GM12878 (cell line): Measurements from ENCODE around the gene EMB. TPM values are rescaled to one million over a fixed set of nuclear protein-coding genes. Genes with fewer than 3 reads are reported as not detected.
"Not testable (repeated sequence)": the region's sequence is repeated elsewhere in the genome, so short reads cannot be mapped to it uniquely, and the experiment has no call there.

Source experiments
- ATAC-seq: fragments of 200-7000 bp; cut with Tn5 transposase; 3 replicates; pipeline ENCODE4 v1.9.1; 2020; ENCODE audit warnings: mild to moderate bottlenecking, moderate library complexity
- BruUV-seq: library from RNA; stranded (reverse); fragments of 400-500 nt; replicated peaks from 2 replicates; lab custom pipeline; 2021; lab: Mats Ljungman, UMichigan
- CTCF ChIA-PET: fragments of 300-600 bp; sonication (Branson Sonifier 250); formaldehyde crosslinking; extraction: SDS; loops from one replicate; lab custom pipeline; 2021; ENCODE audit warnings: inconsistent platforms; lab: Yijun Ruan, JAX
- POLR2A ChIA-PET: fragments of 350-600 bp; formaldehyde crosslinking; extraction: SDS; loops from one replicate; lab custom pipeline; 2021; ENCODE audit warnings: inconsistent platforms; lab: Charles Lee
- RAD21 ChIA-PET: fragments of 300-600 bp; sonication (Branson Sonifier 250); formaldehyde crosslinking; loops from one replicate; lab custom pipeline; 2023; ENCODE audit warnings: antibody characterized with exemption; ENCODE audit not compliant: unreplicated experiment; lab: Charles Lee
- SMC1A ChIA-PET: fragments of 300-600 bp; sonication (Branson Sonifier 250); formaldehyde crosslinking; loops from one replicate; lab custom pipeline; 2023; ENCODE audit not compliant: unreplicated experiment, uncharacterized antibody; lab: Charles Lee
- DNase-seq: peaks from one replicate; pipeline ENCODE4 v3.0.0-alpha.2; 2011; ENCODE audit warnings: low read depth, low spot score
- FAIRE-seq: peaks from 3 replicates; lab custom pipeline; 2011; peaks lifted over from hg19 to GRCh38; lab: Jason Lieb, UNC
- H2AFZ ChIP-seq: 2 replicates; pipeline ENCODE4 v1.6.0; 2011; ENCODE audit warnings: low read depth, low read length, control low read depth; ENCODE audit not compliant: control insufficient read depth
- H3K27ac ChIP-seq: 2 replicates; pipeline ENCODE4 v1.5.1; 2011; ENCODE audit warnings: control low read depth; ENCODE audit not compliant: control insufficient read depth, insufficient read depth
- H3K27me3 ChIP-seq, 2 experiments: replicated peaks in 1 of 2; 2 replicates each; pipeline versions ENCODE4 v1.6.0 to v1.6.1; 2011; ENCODE audit warnings: low read length in 1 of 2; ENCODE audit not compliant: control insufficient read depth in 2 of 2, insufficient read depth in 2 of 2
- H3K36me3 ChIP-seq, 2 experiments: 2 replicates each; pipeline ENCODE4 v1.5.1; 2011; ENCODE audit warnings: low read length in 1 of 2; ENCODE audit not compliant: control insufficient read depth in 2 of 2, insufficient read depth in 2 of 2
- H3K4me1 ChIP-seq: 2 replicates; pipeline ENCODE4 v1.6.1; 2011; ENCODE audit warnings: mild to moderate bottlenecking, low read length, moderate library complexity, mixed read lengths; ENCODE audit not compliant: control insufficient read depth, insufficient read depth
- H3K4me2 ChIP-seq: 2 replicates; pipeline ENCODE4 v1.6.0; 2011; ENCODE audit warnings: control low read depth; ENCODE audit not compliant: control insufficient read depth, insufficient read depth
- H3K4me3 ChIP-seq: fragments of 200-600 bp; sonication (generic); 2 replicates; pipeline ENCODE4 v1.5.1; 2016
- H3K79me2 ChIP-seq: 2 replicates; pipeline ENCODE4 v1.6.0; 2011; ENCODE audit warnings: low read length; ENCODE audit not compliant: control insufficient read depth, insufficient read depth
- H3K9ac ChIP-seq: 2 replicates; pipeline ENCODE4 v1.8.0; 2011; ENCODE audit warnings: low read length, control low read depth, mixed read lengths; ENCODE audit not compliant: control insufficient read depth, insufficient read depth
- H3K9me3 ChIP-seq: replicated peaks from 3 replicates; pipeline ENCODE4 v1.5.1; 2011; ENCODE audit warnings: mild to moderate bottlenecking, low read length; ENCODE audit not compliant: control insufficient read depth, insufficient read depth
- H4K20me1 ChIP-seq: 2 replicates; pipeline ENCODE4 v1.6.0; 2011; ENCODE audit not compliant: control insufficient read depth, insufficient read depth
- CREM ChIP-seq: IDR thresholded peaks from 2 replicates; pipeline ENCODE4 v1.6.1; 2014; ENCODE audit warnings: antibody characterized with exemption, low read depth
- WGBS: methylation state at CpG from one replicate; pipeline ENCODE4 v1.1.6; 2016; ENCODE audit warnings: low lambda C conversion rate; ENCODE audit not compliant: insufficient replicate concordance, insufficient coverage; ENCODE audit errors: missing lambda C conversion rate; 5-methylcytosine and 5-hydroxymethylcytosine counted together
- in situ Hi-C: fragments of 300-500 bp; cut with MboI; formaldehyde crosslinking; loops from 9 replicates; pipeline ENCODE4 v1.14.3; 2018; ENCODE audit warnings: mixed read lengths
- intact Hi-C: fragments of 100-400 bp; cut with micrococcal nuclease; formaldehyde crosslinking; loops from one replicate; pipeline ENCODE4 v1.14.2; 2022; ENCODE audit not compliant: unreplicated experiment
- polyA plus RNA-seq, 11 experiments: library from polyadenylated mRNA; depleted of rRNA in 4 of 11; unstranded in 6 of 11; stranded (reverse) in 5 of 11; fragments of >200 nt; fragmentation: Nextera tagmentation in 4 of 11; fragmentation: Illumina TruSeq in 1 of 11; extraction: Ambion mirVana in 4 of 11; extraction: Trizol in 1 of 11; gene quantifications; 1 replicate in 1 of 11; 2 replicates in 10 of 11; pipeline versions ENCODE4 v1.2.1 to v1.2.3, GENCODE V29; 2011 to 2016; ENCODE audit warnings: inconsistent platforms in 2 of 11, missing spikeins in 2 of 11, low read depth in 1 of 11
- total RNA-seq, 4 experiments: library from RNA; depleted of rRNA in 3 of 4; stranded (reverse); fragments of >200 nt in 3 of 4; fragmentation: Illumina TruSeq in 1 of 4; extraction: Trizol in 1 of 4; gene quantifications; 2 replicates each; pipeline versions ENCODE4 v1.2.1 to v1.2.3, GENCODE V29; 2013 to 2021
- TF ChIP-seq, protein P1 (sequence below): IDR thresholded peaks from 2 replicates; pipeline ENCODE4 v1.6.1; 2012; ENCODE audit warnings: improper control_type of control experiment, low read depth, low read length; ENCODE audit not compliant: insufficient replicate concordance

Gene EMB
- total and polyA plus RNA-seq, 10 of the 15 experiments (the other 5 are each of a cell fraction or from before 2014, with no cell fraction given): 7.0 to 48.9 (median 37.7) TPM

DNA sequence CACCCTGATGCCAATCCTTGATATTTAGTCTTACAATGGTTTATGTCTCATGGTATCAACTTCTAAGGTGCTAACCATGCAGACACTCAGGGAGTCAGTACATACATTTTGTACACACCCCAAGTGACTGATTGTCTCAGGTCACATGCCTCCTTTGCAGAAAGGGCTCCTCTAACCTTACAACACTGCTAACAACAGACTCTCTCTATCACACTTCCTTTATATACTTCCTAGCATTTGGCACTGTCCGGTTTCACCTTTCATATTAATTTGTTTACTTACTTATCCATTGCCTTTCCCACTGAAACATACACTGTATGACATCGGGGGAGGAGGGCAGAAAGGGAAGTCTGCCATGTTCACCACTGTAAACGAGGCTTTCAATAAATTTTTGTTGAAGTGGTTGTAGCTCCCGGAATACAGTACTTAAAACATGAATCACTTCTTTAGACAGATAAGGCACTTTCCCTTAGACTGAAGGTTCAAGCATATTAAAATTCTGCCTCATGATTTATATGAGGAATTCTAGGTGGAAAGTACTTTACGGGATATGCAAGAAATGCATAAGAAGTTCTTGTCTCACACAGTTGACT is 20.6 kb downstream of the EMB start (continued):
- TF ChIP-seq, protein P1, sequence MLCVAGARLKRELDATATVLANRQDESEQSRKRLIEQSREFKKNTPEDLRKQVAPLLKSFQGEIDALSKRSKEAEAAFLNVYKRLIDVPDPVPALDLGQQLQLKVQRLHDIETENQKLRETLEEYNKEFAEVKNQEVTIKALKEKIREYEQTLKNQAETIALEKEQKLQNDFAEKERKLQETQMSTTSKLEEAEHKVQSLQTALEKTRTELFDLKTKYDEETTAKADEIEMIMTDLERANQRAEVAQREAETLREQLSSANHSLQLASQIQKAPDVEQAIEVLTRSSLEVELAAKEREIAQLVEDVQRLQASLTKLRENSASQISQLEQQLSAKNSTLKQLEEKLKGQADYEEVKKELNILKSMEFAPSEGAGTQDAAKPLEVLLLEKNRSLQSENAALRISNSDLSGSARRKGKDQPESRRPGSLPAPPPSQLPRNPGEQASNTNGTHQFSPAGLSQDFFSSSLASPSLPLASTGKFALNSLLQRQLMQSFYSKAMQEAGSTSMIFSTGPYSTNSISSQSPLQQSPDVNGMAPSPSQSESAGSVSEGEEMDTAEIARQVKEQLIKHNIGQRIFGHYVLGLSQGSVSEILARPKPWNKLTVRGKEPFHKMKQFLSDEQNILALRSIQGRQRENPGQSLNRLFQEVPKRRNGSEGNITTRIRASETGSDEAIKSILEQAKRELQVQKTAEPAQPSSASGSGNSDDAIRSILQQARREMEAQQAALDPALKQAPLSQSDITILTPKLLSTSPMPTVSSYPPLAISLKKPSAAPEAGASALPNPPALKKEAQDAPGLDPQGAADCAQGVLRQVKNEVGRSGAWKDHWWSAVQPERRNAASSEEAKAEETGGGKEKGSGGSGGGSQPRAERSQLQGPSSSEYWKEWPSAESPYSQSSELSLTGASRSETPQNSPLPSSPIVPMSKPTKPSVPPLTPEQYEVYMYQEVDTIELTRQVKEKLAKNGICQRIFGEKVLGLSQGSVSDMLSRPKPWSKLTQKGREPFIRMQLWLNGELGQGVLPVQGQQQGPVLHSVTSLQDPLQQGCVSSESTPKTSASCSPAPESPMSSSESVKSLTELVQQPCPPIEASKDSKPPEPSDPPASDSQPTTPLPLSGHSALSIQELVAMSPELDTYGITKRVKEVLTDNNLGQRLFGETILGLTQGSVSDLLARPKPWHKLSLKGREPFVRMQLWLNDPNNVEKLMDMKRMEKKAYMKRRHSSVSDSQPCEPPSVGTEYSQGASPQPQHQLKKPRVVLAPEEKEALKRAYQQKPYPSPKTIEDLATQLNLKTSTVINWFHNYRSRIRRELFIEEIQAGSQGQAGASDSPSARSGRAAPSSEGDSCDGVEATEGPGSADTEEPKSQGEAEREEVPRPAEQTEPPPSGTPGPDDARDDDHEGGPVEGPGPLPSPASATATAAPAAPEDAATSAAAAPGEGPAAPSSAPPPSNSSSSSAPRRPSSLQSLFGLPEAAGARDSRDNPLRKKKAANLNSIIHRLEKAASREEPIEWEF: no peak
- no peak for TF ChIP-seq CREM

DNA sequence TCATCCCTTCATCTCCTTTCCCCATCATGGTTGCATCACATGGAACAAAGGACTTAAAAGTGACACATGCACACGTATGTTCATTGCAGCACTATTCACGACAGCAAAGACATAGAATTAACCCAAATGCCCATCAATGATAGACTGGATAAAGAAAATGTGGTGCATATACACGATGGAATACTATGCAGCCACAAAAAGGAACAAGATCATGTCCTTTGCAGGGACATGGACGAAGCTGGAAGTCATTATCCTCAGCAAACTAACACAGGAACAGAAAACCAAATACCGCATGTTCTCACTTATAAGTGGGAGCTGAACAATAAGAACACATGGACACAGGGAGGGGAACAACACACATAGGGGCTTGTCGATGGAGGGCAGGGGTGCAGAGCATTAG is 21.4 kb downstream of the EMB start:
- H3K9ac ChIP-seq, FAIRE-seq, ATAC-seq, DNase-seq, H3K79me2 ChIP-seq, H3K4me3 ChIP-seq, H3K9me3 ChIP-seq, intact Hi-C loops, POLR2A ChIA-PET, H3K4me2 ChIP-seq, H2AFZ ChIP-seq, H3K27ac ChIP-seq, CTCF ChIA-PET, in situ Hi-C loops, RAD21 ChIA-PET, H4K20me1 ChIP-seq, H3K36me3 ChIP-seq, BruUV-seq, SMC1A ChIA-PET, H3K4me1 ChIP-seq, H3K27me3 ChIP-seq: not testable (repeated sequence)
- 77% methylated on average over 6 of the region's 6 CpGs for WGBS

DNA sequence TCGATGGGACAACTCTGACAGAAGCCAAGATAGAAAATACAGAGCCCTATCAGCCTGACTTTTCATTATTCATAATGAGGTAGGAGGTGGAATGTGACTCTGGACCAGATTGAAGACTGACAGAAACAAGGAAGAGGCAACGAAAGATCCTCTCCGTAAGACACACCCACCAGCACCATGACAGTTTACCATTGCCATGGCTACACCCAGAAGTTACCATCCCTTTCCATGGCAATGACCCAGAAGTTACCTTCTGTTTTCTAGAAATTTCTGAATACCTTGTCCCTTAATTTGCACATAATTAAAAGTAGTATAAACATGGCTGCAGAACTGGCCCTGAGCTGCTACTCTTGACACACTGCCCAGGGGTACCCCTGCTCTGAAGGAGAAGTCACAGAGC is 24.5 kb downstream of the EMB start:
- H3K4me1 ChIP-seq, H3K79me2 ChIP-seq, H3K4me2 ChIP-seq, H4K20me1 ChIP-seq, BruUV-seq, in situ Hi-C loops, RAD21 ChIA-PET, POLR2A ChIA-PET, CTCF ChIA-PET, DNase-seq, H3K9me3 ChIP-seq, FAIRE-seq, H3K36me3 ChIP-seq, H3K27me3 ChIP-seq, H3K9ac ChIP-seq, H3K4me3 ChIP-seq, H3K27ac ChIP-seq, intact Hi-C loops, H2AFZ ChIP-seq: not testable (repeated sequence)
- WGBS: 48% methylated on average over 3 of the region's 3 CpGs
- SMC1A ChIA-PET: interaction anchor here (1.1 to 1.2 kb wide), 2 partner anchors 11 to 14 kb away, joined by 3 to 4 read pairs; no protein-coding TSS in a partner anchor
- peak; percentile 67 for ATAC-seq
